Measurements from ENCODE around the gene CACNA1G.

DNA sequence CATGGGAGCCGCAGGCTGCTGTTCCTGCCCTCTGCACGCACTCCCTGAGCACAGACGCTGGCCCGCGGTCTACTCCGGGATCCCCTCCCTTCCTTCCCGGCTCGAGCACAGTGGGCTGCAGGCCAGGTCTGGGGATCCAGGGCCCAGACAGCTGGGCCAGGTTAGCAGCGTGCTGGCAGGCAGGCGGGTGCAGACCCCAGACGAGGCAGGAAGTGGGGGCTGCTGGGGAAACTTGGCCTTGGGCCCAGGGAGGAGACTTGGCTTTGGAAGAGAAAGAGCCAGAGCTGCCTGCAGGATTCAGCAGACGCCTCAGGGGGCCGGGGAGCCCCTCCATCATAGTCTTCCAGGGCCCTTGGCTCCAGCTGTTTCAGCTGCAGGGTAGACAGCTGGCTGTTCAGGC is 44.0 kb downstream of the CACNA1G start:
- no peak for TF ChIP-seq CTCF (IDR thresholded peaks at IDR 0.05)
- TF ChIP-seq HMGA2 (CRISPR knock-in tag; IDR thresholded peaks at IDR 0.05), result no peak
- no peak for TF ChIP-seq NR1H2 (CRISPR knock-in tag; IDR thresholded peaks at IDR 0.05)
- TF ChIP-seq, protein P1, sequence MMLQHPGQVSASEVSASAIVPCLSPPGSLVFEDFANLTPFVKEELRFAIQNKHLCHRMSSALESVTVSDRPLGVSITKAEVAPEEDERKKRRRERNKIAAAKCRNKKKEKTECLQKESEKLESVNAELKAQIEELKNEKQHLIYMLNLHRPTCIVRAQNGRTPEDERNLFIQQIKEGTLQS (CRISPR knock-in tag; conservative IDR thresholded peaks at IDR 0.05), result no peak
- no peak for TF ChIP-seq ZBTB21 (CRISPR knock-in tag; IDR thresholded peaks at IDR 0.05; ENCODE audit: borderline replicate concordance)
- TF ChIP-seq EMX1 (CRISPR knock-in tag; IDR thresholded peaks at IDR 0.05), result no peak
- TF ChIP-seq, protein P2, sequence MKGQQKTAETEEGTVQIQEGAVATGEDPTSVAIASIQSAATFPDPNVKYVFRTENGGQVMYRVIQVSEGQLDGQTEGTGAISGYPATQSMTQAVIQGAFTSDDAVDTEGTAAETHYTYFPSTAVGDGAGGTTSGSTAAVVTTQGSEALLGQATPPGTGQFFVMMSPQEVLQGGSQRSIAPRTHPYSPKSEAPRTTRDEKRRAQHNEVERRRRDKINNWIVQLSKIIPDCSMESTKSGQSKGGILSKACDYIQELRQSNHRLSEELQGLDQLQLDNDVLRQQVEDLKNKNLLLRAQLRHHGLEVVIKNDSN (CRISPR knock-in tag; IDR thresholded peaks at IDR 0.05), result no peak
- peak; percentile 59; the same call in 1 of the 2 replicates for TF ChIP-seq ZNF121 (CRISPR knock-in tag; IDR thresholded peaks at IDR 0.05)
- no peak for TF ChIP-seq ESRRA (CRISPR knock-in tag; IDR thresholded peaks at IDR 0.05; ENCODE audit: borderline replicate concordance)
